Measurements from ENCODE around the gene UNC93A. TPM values are rescaled to one million over a fixed set of nuclear protein-coding genes. Genes with fewer than 3 reads are reported as not detected.

Gene UNC93A
- total RNA-seq, 6 donors from 2014 or later: not detected

DNA sequence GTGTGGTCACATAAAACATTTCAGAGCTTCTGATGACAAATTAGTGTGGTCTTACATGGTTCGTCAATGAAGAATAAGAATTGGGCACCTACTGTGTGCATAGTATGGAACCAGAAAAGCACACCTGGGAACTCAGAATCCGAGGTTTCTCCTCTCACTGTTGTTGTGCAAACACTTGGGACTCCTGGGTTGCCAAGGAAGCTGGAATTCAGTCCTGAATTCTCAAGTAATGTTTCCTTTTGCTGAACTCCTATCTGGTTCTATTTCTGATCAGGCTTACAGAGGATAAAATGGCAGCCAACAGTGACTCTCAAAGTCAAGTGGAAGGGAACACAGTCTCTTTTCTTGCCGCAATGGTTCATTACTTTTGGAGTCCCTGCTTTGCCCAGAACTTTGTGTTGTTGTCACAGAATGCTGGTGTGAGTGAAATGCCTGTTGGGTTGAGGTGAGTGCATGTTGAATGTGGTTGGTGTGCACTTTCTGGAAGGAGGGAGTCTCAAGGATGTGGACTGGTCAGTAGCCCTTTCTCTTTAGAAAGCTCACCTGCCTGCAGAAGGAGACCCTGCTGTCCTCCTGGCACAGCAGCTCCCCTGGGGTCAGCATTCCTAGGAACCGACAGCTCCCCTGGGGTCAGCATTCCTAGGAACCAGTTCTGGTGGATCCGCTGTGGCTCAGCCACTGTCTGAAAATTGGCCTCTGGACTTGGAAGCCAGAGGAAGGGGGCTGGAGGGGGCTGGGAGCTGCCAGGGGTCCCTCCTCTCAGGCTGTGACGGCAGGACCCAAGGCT is 1.4 kb downstream of the UNC93A start:
- TF ChIP-seq EP300 (IDR thresholded peaks at IDR 0.05) (no peak), POLR2A (IDR thresholded peaks at IDR 0.05) (no peak), POLR2AphosphoS5 (IDR thresholded peaks at IDR 0.05) (no peak)
- TF ChIP-seq, protein P1, sequence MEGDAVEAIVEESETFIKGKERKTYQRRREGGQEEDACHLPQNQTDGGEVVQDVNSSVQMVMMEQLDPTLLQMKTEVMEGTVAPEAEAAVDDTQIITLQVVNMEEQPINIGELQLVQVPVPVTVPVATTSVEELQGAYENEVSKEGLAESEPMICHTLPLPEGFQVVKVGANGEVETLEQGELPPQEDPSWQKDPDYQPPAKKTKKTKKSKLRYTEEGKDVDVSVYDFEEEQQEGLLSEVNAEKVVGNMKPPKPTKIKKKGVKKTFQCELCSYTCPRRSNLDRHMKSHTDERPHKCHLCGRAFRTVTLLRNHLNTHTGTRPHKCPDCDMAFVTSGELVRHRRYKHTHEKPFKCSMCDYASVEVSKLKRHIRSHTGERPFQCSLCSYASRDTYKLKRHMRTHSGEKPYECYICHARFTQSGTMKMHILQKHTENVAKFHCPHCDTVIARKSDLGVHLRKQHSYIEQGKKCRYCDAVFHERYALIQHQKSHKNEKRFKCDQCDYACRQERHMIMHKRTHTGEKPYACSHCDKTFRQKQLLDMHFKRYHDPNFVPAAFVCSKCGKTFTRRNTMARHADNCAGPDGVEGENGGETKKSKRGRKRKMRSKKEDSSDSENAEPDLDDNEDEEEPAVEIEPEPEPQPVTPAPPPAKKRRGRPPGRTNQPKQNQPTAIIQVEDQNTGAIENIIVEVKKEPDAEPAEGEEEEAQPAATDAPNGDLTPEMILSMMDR (IDR thresholded peaks at IDR 0.05): no peak
- no peaks in the 10 kb centered on the region for H3K9me3 ChIP-seq
- no peak overlapping the region for H3K27ac ChIP-seq
- WGBS, 2 donors: 76 to 80% methylated on average over 3 to 6 of the region's 6 CpGs
- ATAC-seq (ENCODE audit: low FRiP score in 2 of 2): no peak
- DNase-seq: peak in 1 of 2 donors; percentile 16
- no peaks in the 10 kb centered on the region for H3K36me3 ChIP-seq
- H3K27me3 ChIP-seq: no peaks in the 10 kb centered on the region
- no peaks in the 10 kb centered on the region for H3K4me1 ChIP-seq
- no peak overlapping the region for H3K4me3 ChIP-seq

DNA sequence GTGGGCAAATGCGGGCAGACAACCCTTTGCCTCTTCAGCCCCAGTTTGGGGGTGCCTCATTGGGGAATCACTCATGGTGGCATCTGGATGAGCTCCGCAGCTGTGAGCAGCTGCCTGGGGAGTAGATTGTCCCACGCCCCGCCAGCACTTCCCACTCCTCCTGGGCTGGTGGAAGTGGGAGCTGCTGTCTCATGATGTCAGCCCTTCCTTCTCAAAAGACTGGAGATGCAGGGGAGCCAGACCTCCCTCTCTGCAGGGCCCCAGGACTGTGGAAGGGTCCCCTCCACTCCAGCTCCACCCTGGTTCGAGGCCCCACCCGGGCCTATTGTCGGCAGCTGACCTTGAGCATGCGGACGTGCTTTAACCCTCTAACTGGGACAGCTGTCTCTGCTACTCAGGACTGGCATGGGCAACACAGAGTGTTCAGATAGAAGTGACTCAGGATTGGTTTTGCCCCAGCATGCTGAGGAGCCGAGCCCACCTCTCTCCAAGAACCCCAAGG is 2.0 kb downstream of the UNC93A start:
- WGBS, 2 donors: 78 to 93% methylated on average over 3 to 8 of the region's 10 CpGs
- Histone ChIP-seq H3K4me3 (no peak overlapping the region), H3K27me3 (no peaks in the 10 kb centered on the region), H3K9me3 (no peaks in the 10 kb centered on the region), H3K4me1 (no peaks in the 10 kb centered on the region), H3K27ac (no peak overlapping the region), H3K36me3 (no peaks in the 10 kb centered on the region)
- ATAC-seq (ENCODE audit: low FRiP score in 2 of 2) (peak in 1 of 2 donors; percentile 26), DNase-seq (peak in 1 of 2 donors; percentile 34)
- TF ChIP-seq POLR2A (IDR thresholded peaks at IDR 0.05) (no peak), POLR2AphosphoS5 (IDR thresholded peaks at IDR 0.05) (no peak), EP300 (IDR thresholded peaks at IDR 0.05) (no peak)
- TF ChIP-seq, protein P1 (IDR thresholded peaks at IDR 0.05): no peak

DNA sequence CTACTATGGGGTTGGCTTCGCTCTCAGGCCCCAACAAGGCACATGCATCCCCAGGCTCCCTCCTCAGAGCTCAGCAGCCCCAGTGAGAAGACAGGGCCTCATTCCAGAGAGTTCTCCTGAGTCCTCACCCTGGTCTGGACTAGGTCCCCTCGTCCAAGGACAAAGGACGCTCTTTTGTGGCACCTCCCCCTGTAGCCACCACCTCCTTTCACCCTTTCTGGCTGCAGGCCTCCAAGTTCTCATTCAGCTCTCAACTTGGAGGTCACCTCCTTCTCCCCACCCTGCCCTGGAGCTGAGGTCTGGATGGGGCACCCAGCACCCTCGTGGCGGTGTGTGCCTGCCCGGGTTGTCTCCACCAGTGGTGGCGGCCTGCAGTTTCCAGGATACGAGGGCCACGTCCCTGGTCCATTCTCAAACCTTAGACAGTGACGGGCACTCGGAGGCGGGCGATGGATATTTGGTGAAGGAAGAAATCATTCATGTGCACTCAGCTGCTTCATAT is 2.5 kb downstream of the UNC93A start:
- no peak overlapping the region for H3K4me3 ChIP-seq
- H3K4me1 ChIP-seq: no peaks in the 10 kb centered on the region
- no peaks in the 10 kb centered on the region for H3K27me3 ChIP-seq
- H3K9me3 ChIP-seq: no peaks in the 10 kb centered on the region
- peak in 1 of 2 donors; percentile 5 for ATAC-seq (ENCODE audit: low FRiP score in 2 of 2)
- WGBS, 2 donors: 88 to 97% methylated on average over 8 to 13 of the region's 13 CpGs
- no peak for DNase-seq
- TF ChIP-seq POLR2A (IDR thresholded peaks at IDR 0.05) (no peak), EP300 (IDR thresholded peaks at IDR 0.05) (no peak), POLR2AphosphoS5 (IDR thresholded peaks at IDR 0.05) (no peak)
- TF ChIP-seq, protein P1 (IDR thresholded peaks at IDR 0.05): no peak
- H3K27ac ChIP-seq: no peak overlapping the region
- no peaks in the 10 kb centered on the region for H3K36me3 ChIP-seq

DNA sequence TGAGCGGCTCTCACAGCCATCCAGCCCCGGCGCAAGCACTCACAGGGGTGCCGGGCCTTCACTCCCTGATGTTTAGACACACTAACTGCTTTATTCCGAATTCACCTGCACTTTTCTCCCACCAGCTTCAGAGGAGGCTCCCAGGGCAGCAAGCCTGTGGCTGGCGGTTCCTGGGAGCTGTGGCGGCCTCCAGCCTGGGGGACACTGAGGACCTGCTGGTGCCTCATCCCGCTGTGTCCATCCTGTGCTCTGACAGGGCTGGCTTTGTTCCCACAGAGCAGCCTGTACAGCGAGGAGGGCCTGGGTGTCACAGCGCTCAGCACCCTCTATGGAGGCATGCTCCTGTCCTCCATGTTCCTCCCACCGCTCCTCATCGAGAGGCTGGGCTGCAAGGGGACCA is 3.1 kb downstream of the UNC93A start:
- H3K9me3 ChIP-seq: no peaks in the 10 kb centered on the region
- ATAC-seq (ENCODE audit: low FRiP score in 2 of 2) (no peak), DNase-seq (no peak)
- no peak overlapping the region for H3K4me3 ChIP-seq
- TF ChIP-seq EP300 (IDR thresholded peaks at IDR 0.05): no peak
- WGBS, 2 donors: 96 to 97% methylated on average over 11 to 12 of the region's 12 CpGs
- no peaks in the 10 kb centered on the region for H3K27me3 ChIP-seq
- H3K36me3 ChIP-seq: no peaks in the 10 kb centered on the region
- no peak overlapping the region for H3K27ac ChIP-seq
- H3K4me1 ChIP-seq: no peaks in the 10 kb centered on the region

DNA sequence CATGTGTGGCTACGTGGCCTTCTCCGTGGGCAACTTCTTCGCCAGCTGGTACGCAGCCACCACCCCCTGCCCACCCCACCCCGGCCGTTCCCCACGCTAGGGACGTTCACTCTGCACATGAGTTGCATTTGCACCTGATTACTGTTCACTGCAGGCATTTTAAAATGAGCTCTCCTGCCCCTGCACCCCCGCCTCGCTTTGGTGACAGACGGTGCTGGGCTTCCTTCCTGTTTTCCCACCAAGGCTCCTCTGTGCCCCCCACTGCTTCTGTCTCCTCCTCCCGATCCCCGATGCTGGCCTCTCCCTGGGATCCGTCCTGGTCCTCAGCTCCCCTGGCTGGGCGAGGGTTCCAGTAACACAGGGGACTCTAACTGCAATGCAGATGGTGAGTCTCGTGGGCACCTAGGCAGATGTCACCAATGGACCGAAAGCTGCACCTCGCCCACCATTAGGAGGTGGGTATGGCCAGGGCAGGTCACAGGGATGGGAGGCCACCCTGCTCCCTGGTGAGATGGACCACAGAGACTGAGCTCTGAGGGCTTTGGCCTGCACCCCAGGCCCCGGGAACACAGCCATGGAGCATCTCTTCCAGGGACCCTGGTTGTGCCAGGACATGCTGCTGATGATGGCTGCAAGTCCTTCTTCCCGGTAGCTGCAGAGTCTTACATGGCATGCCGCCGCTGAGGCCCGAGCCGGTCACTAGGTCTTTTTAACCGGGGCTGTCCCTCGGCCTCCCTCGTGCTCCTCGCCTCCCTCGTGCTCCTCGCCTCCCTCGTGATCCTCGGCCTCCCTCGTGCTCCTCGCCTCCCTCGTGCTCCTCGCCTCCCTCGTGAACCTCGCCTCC is 3.8 kb downstream of the UNC93A start:
- Histone ChIP-seq H3K4me1 (no peaks in the 10 kb centered on the region), H3K36me3 (no peaks in the 10 kb centered on the region), H3K27me3 (no peaks in the 10 kb centered on the region), H3K27ac (no peak overlapping the region), H3K9me3 (no peaks in the 10 kb centered on the region), H3K4me3 (no peak overlapping the region)
- ATAC-seq (ENCODE audit: low FRiP score in 2 of 2) (no peak), DNase-seq (no peak)
- 86 to 90% methylated on average over 34 to 36 of the region's 38 CpGs for WGBS, 2 donors
- TF ChIP-seq POLR2AphosphoS5 (IDR thresholded peaks at IDR 0.05) (no peak), EP300 (IDR thresholded peaks at IDR 0.05) (no peak), POLR2A (IDR thresholded peaks at IDR 0.05) (no peak)
- TF ChIP-seq, protein P1 (IDR thresholded peaks at IDR 0.05): no peak

All from upper lobe of left lung (tissue), 6 donors.